Choroid plexus epithelial cell (primary cell): ENCODE measurements around the gene JUP.

ENCODE experiments used
- DNase-seq: peaks from one replicate; pipeline ENCODE4 v3.0.0-alpha.2; 2010; ENCODE audit warnings: low read depth
- H3K4me3 ChIP-seq: 2 replicates; pipeline ENCODE4 v1.5.1; 2011; ENCODE audit warnings: low read depth, mild to moderate bottlenecking, control low read depth, low read length, moderate library complexity
- TF ChIP-seq, protein P1 (sequence below): conservative IDR thresholded peaks from 2 replicates; pipeline ENCODE4 v1.5.1; 2011; ENCODE audit warnings: low read depth, mild to moderate bottlenecking, control low read depth, inconsistent platforms, low read length, moderate library complexity

Gene JUP

DNA sequence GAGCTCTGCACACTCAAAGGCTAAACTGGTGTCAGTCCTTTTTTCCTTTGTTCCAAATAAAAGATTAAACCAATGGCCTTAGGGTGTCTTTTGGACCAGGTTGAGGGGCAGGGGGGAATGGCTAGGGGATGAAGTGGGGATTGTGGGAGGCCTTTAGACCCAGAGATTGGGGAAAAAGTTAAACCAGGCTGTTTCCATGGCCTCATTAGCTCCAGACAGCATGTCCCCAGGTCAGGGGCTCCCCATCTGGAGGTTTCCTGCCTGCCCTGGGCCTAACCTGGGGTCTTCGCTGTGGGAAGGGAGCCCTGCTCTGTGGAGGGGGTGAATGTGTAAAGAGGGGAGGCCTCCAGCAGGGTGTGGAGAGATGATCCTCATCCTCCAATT, 36.6 kb upstream of the JUP start:
- H3K4me3 ChIP-seq, result no peak overlapping the region
- TF ChIP-seq, protein P1, sequence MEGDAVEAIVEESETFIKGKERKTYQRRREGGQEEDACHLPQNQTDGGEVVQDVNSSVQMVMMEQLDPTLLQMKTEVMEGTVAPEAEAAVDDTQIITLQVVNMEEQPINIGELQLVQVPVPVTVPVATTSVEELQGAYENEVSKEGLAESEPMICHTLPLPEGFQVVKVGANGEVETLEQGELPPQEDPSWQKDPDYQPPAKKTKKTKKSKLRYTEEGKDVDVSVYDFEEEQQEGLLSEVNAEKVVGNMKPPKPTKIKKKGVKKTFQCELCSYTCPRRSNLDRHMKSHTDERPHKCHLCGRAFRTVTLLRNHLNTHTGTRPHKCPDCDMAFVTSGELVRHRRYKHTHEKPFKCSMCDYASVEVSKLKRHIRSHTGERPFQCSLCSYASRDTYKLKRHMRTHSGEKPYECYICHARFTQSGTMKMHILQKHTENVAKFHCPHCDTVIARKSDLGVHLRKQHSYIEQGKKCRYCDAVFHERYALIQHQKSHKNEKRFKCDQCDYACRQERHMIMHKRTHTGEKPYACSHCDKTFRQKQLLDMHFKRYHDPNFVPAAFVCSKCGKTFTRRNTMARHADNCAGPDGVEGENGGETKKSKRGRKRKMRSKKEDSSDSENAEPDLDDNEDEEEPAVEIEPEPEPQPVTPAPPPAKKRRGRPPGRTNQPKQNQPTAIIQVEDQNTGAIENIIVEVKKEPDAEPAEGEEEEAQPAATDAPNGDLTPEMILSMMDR, result no peak
- DNase-seq, result no peak

DNA sequence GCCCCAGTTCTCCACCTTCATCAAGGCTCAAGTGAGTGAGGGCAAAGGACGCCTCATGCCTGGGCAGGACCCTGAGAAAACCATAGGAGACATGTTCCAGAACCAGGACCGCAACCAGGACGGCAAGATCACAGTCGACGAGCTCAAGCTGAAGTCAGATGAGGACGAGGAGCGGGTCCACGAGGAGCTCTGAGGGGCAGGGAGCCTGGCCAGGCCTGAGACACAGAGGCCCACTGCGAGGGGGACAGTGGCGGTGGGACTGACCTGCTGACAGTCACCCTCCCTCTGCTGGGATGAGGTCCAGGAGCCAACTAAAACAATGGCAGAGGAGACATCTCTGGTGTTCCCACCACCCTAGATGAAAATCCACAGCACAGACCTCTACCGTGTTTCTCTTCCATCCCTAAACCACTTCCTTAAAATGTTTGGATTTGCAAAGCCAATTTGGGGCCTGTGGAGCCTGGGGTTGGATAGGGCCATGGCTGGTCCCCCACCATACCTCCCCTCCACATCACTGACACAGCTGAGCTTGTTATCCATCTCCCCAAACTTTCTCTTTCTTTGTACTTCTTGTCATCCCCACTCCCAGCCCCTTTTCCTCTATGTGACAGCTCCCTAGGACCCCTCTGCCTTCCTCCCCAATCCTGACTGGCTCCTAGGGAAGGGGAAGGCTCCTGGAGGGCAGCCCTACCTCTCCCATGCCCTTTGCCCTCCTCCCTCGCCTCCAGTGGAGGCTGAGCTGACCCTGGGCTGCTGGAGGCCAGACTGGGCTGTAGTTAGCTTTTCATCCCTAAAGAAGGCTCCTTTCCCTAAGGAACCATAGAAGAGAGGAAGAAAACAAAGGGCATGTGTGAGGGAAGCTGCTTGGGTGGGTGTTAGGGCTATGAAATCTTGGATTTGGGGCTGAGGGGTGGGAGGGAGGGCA, 36.0 kb upstream of the JUP start:
- TF ChIP-seq, protein P1, result no peak
- no peak for DNase-seq

DNA sequence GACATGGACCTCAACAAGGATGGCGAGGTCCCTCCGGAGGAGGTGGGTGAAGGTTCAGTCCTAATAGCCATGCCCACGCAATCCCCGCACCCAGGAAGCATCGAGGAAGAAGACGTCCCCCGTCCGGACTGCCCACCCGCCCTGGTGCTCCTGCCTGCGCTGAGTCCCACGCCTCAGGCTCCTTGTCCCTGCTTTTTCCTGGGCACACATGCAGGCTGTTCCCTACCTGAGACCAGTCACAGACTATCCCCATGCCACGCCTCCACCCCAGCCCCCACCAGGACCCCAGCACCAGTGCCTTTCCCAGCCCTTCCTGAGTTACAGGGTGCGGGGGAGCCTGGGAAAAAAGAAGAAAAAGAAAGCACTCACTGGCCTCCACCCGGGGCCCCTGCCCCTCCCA, 35.3 kb upstream of the JUP start:
- TF ChIP-seq, protein P1, result no peak
- H3K4me3 ChIP-seq, result no peak overlapping the region
- no peak for DNase-seq

More for the DNA sequence above, 36.0 kb upstream of the JUP start:
- no peak overlapping the region for H3K4me3 ChIP-seq

DNA sequence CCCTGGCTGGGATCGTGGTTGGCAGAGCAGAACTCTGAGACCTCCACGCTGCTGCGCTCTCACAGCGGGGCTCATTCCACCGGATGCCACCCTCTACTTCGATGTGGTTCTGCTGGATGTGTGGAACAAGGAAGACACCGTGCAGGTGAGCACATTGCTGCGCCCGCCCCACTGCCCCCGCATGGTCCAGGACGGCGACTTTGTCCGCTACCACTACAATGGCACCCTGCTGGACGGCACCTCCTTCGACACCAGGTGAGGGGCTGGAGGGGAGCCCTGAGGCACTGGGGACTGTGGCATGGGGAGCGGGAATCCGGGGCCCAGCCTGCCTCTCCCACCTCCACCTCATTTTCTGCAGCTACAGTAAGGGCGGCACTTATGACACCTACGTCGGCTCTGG, 31.5 kb upstream of the JUP start:
- H3K4me3 ChIP-seq, result no peak overlapping the region
- TF ChIP-seq, protein P1, result no peak
- no peak for DNase-seq

DNA sequence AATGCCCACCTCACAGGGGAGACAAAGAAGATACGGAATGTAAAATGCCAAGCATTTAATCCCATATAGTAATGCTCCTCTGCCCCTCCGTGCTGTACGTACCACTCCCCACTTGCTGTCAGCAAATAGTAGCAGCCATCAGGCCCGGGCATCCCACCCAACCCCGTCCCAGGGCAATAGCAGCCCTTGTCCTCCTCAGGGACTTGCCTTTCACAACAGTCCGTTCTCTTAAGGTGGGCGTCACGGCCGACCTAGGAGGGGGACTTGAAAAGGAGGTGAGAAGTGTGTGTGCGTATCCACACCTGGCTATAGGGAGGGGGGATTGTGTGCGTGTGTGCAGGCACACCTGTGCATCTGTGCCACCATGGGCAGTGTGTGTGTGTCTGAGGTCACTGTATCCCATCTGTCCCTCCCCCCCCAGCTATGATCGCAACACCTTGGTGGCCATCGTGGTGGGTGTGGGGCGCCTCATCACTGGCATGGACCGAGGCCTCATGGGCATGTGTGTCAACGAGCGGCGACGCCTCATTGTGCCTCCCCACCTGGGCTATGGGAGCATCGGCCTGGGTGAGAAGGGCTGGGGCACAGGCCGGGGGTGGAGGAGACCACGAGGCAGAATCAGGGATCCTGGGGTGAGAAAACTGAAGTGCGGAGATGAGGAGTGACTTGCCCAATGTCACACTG, 30.3 kb upstream of the JUP start:
- DNase-seq, result no peak
- H3K4me3 ChIP-seq, result no peak overlapping the region
- TF ChIP-seq, protein P1, result no peak

DNA sequence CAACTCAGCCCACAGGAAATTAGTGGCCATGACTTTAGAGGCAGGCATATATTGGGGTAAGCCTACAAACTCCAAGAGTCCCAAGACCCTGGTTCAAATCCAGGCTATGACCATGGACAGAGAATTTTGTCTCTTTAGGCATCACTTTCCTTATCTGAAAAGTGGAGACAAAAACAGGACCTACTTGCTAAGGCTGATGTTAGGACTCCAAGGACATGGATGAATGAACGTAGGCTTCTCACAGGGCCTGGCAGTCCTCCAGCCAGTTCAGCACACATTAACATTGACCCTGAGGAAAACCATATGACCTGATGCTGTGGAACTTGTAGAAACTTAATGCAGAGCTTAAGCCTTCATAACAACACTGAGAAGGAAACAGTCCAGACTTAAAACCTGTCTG, 27.7 kb upstream of the JUP start:
- TF ChIP-seq, protein P1, result no peak
- peak overlapping the region; percentile 83 for H3K4me3 ChIP-seq
- peak; percentile 60 for DNase-seq
